Testis (tissue), 3 donors: ENCODE results near the gene NDUFAF3. TPM values are rescaled to one million over a fixed set of nuclear protein-coding genes. Genes with fewer than 3 reads are reported as not detected.
"Not testable (repeated sequence)": the region's sequence is repeated elsewhere in the genome, so short reads cannot be mapped to it uniquely, and the experiment has no call there.

ENCODE experiments used
- DNase-seq: peaks from one replicate; pipeline ENCODE4 v3.0.0-alpha.2; 2019
- H3K27ac ChIP-seq, 2 donors: fragments of 200-600 bp; sonication (generic); one replicate each; pipeline ENCODE4 v1.5.1; 2019
- H3K27me3 ChIP-seq: fragments of 200-600 bp; sonication (generic); one replicate; pipeline ENCODE4 v1.5.1; 2019
- H3K36me3 ChIP-seq: fragments of 200-600 bp; sonication (generic); one replicate; pipeline ENCODE4 v1.5.1; 2017; ENCODE audit warnings: low read depth; ENCODE audit errors: missing control alignments
- H3K4me1 ChIP-seq: fragments of 200-600 bp; sonication (generic); one replicate; pipeline ENCODE4 v1.5.1; 2019
- H3K4me3 ChIP-seq, 2 donors: fragments of 200-600 bp; sonication (generic); one replicate each; pipeline ENCODE4 v1.5.1; 2017 to 2019
- H3K9me3 ChIP-seq: fragments of 200-600 bp; sonication (generic); one replicate; pipeline ENCODE4 v1.5.1; 2017
- POLR2A ChIP-seq: fragments of 450-650 bp; IDR thresholded peaks from one replicate; pipeline ENCODE4 v1.6.1; 2017; ENCODE audit warnings: antibody characterized with exemption, mild to moderate bottlenecking, moderate library complexity
- WGBS, 2 donors: methylation state at CpG; one replicate each; pipeline ENCODE4 v1.1.5; 2018; 5-methylcytosine and 5-hydroxymethylcytosine counted together
- intact Hi-C: fragments of 100-400 bp; cut with DNase I; formaldehyde crosslinking; loops from one replicate; pipeline ENCODE4 v1.15.1; 2023; ENCODE audit warnings: low total_unique reads
- polyA plus RNA-seq: library from polyadenylated mRNA; stranded (reverse); fragments of 350-450 nt; fragmentation: Illumina TruSeq; extraction: RNeasy Lipid Tissue Mini Kit (QIAGEN cat#74804); gene quantifications from one replicate; pipeline ENCODE4 v1.2.3, GENCODE V29; 2014; ENCODE audit warnings: low read depth, low replicate concordance; ENCODE audit not compliant: insufficient read depth
- total RNA-seq, 2 donors: library from RNA; depleted of rRNA; stranded (reverse); fragments of >200 nt; gene quantifications; one replicate each; pipeline ENCODE4 v1.2.3, GENCODE V29; 2016
- TF ChIP-seq, protein P1 (sequence below), 3 experiments: fragments of 450-650 bp in 2 of 3; fragments of 200-600 bp in 1 of 3; sonication (generic) in 1 of 3; IDR thresholded peaks; one replicate each; pipeline ENCODE4 v1.5.1; 2016 to 2019; ENCODE audit warnings: antibody characterized with exemption in 3 of 3, mild to moderate bottlenecking in 2 of 3, moderate library complexity in 1 of 3

NDUFAF3 gene
- total and polyA plus RNA-seq, 3 donors from 2014 or later = 324 to 544 (median 416) TPM

DNA sequence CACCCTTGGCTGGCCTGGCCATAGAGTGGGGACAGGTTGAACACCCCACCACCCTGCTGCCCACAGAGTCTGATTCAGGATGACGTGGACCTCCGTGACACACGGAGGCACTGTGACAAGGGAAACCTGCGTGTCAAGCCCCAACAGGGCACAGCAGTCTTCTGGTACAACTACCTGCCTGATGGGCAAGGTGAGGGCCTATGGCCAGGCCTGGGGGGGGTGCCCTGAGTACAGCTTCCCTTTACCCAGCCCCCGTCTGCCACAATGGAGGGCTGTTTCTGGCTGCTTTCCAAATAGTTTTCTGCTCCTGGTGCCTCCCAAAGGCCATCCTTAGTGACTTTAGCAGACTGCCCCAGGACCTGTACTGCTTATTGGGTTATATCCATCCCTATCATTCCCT is 15.9 kb upstream of the NDUFAF3 start:
- intact Hi-C loops = no loop called here
- DNase-seq = no peak
- Histone ChIP-seq H3K4me3 (no peak overlapping the region), H3K9me3 (no peaks in the 10 kb centered on the region), H3K4me1 (peaks cover 17% of the 10 kb centered on the region), H3K27ac (peak overlapping the region; percentile 96 to 98), H3K27me3 (no peaks in the 10 kb centered on the region), H3K36me3 (no peaks in the 10 kb centered on the region)
- WGBS, 2 donors = 93% methylated on average over 4 to 5 of the region's 5 CpGs
- TF ChIP-seq, protein P1, sequence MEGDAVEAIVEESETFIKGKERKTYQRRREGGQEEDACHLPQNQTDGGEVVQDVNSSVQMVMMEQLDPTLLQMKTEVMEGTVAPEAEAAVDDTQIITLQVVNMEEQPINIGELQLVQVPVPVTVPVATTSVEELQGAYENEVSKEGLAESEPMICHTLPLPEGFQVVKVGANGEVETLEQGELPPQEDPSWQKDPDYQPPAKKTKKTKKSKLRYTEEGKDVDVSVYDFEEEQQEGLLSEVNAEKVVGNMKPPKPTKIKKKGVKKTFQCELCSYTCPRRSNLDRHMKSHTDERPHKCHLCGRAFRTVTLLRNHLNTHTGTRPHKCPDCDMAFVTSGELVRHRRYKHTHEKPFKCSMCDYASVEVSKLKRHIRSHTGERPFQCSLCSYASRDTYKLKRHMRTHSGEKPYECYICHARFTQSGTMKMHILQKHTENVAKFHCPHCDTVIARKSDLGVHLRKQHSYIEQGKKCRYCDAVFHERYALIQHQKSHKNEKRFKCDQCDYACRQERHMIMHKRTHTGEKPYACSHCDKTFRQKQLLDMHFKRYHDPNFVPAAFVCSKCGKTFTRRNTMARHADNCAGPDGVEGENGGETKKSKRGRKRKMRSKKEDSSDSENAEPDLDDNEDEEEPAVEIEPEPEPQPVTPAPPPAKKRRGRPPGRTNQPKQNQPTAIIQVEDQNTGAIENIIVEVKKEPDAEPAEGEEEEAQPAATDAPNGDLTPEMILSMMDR (IDR thresholded peaks at IDR 0.05) = no peak
- no peak for TF ChIP-seq POLR2A

DNA sequence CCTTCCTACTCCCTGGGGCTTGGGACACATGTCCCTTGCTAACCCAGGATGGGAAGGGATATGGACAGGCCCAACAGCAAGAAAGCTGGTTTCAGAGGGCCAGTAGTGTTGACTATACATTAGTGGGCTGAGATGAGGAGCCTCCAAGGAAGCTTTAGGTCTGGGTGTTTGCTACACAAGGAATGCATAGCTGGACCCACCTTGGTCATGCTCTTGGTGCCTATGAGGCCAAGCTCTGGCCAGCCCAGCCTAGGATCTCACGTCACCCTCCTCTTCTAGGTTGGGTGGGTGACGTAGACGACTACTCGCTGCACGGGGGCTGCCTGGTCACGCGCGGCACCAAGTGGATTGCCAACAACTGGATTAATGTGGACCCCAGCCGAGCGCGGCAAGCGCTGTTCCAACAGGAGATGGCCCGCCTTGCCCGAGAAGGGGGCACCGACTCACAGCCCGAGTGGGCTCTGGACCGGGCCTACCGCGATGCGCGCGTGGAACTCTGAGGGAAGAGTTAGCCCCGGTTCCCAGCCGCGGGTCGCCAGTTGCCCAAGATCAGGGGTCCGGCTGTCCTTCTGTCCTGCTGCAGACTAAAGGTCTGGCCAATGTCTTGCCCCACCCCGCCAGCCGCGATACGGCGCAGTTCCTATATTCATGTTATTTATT is 15.4 kb upstream of the NDUFAF3 start:
- H3K27me3 ChIP-seq = no peaks in the 10 kb centered on the region
- no peaks in the 10 kb centered on the region for H3K9me3 ChIP-seq
- no peaks in the 10 kb centered on the region for H3K36me3 ChIP-seq
- TF ChIP-seq POLR2A = no peak
- TF ChIP-seq, protein P1 (IDR thresholded peaks at IDR 0.05) = no peak
- H3K4me3 ChIP-seq = peak overlapping the region; percentile 74 to 95
- peaks cover 17% of the 10 kb centered on the region for H3K4me1 ChIP-seq
- peak; percentile 56 for DNase-seq
- WGBS, 2 donors = 0% methylated on average over 18 of the region's 32 CpGs; no CpG with 5 or more reads in 1 of the 2 donors
- H3K27ac ChIP-seq = peak overlapping the region; percentile 96 to 98
- intact Hi-C loops = no loop called here

DNA sequence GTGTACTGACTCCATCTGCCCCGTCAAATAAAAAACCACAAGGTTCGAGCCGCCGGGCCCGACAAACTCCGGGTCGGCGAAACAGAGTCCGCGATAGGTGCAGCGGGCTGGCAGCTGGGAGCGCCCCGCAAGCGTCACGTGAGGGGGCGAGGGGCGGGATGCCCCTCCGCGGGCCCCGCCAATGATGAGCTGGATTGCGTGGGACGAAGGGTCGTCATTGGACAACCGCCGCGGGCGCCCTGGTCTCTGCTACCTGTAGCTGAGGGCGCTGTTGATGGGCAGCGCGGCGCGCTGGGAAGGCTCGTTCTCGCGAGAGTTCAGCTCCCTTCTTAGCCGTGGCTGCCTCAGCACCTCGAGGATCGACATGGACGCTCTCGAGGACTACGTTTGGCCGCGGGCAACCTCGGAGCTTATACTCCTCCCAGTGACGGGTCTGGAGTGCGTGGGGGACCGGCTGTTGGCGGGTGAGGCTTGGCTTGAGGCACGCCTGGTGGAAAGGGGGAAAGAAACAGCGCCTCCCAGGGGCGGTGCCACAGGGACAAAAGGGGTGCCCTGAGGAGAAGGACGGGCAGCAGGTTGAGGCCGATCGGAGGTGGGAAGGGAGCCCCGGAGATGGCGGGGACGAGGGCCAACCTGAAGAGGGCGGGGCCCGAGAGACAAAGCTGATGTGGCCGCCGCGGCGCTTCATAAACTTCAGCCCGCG is 14.7 kb upstream of the NDUFAF3 start, which contains the start of gene WDR6:
Gene WDR6, plus strand, starts transcription at position 324 of the 703 bp plus-strand sequence. Its CDS starts 41 bp downstream, at position 365.
- intact Hi-C loops = no loop called here
- Histone ChIP-seq H3K4me1 (peaks cover 17% of the 10 kb centered on the region), H3K9me3 (no peaks in the 10 kb centered on the region), H3K27me3 (no peaks in the 10 kb centered on the region), H3K4me3 (peak within 1 kb of the TSS; percentile 74 to 95), H3K36me3 (no peaks in the 10 kb centered on the region), H3K27ac (peak within 1 kb of the TSS; percentile 96 to 98)
- TF ChIP-seq POLR2A = no peak
- TF ChIP-seq, protein P1 (IDR thresholded peaks at IDR 0.05) = peak; percentile 33 to 68 (median 56)
- DNase-seq = peak; percentile 99
- 0% methylated on average over 42 to 52 of the region's 65 CpGs for WGBS, 2 donors

- 3 to 5% methylated on average over 9 to 39 of the region's 41 CpGs for WGBS, 2 donors
These were observed 14.0 kb upstream of the NDUFAF3 start for GRCh38 chr3:49007771-49008528.

DNA sequence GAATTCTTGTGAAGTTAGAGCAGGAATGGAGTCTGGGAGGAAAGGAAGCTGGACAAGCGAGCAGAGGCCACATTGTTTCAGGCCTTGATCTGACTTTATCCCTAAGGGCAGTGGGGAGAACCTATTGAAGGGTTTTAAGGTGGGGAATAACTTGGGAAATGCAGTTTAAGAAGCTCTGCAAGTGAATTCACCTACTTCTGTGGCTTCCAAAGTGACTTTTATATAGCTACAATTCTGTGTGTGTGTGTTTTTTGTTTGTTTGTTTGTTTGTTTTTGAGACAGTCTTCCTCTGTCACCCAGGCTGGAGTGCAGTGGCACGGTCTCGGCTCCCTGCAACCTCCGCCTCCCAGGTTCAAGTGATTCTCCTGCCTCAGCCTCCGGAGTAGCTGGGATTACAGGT is 13.3 kb upstream of the NDUFAF3 start:
- intact Hi-C loops, H3K36me3 ChIP-seq, H3K27me3 ChIP-seq, H3K9me3 ChIP-seq, DNase-seq: not testable (repeated sequence)
- peaks cover 23% of the 10 kb centered on the region for H3K4me1 ChIP-seq
- H3K27ac ChIP-seq = peak overlapping the region; percentile 96 to 98
- H3K4me3 ChIP-seq = peak overlapping the region in 1 of 2 donors; percentile 95
- WGBS, 2 donors = 74% methylated on average over 5 of the region's 5 CpGs

More at GRCh38 chr3:49007771-49008528, 14.0 kb upstream of the NDUFAF3 start:
- Histone ChIP-seq H3K9me3 (no peaks in the 10 kb centered on the region), H3K27me3 (no peaks in the 10 kb centered on the region), H3K36me3 (no peaks in the 10 kb centered on the region), H3K27ac (peak overlapping the region; percentile 96 to 98), H3K4me3 (peak overlapping the region; percentile 74 to 95), H3K4me1 (peaks cover 17% of the 10 kb centered on the region)
- peak; percentile 93 for DNase-seq
- intact Hi-C loops = no loop called here
- TF ChIP-seq POLR2A = no peak
- TF ChIP-seq, protein P1 (IDR thresholded peaks at IDR 0.05) = no peak
